ENCODE results near the gene IL1R1. TPM values are rescaled to one million over a fixed set of nuclear protein-coding genes. Genes with fewer than 3 reads are reported as not detected.
A peak's percentile ranks its signal among the peaks of the same experiment; 100 is the strongest.

The IL1R1 gene
- polyA plus RNA-seq, 3 donors: 24.9 to 34.1 (median 29.5) TPM

DNA sequence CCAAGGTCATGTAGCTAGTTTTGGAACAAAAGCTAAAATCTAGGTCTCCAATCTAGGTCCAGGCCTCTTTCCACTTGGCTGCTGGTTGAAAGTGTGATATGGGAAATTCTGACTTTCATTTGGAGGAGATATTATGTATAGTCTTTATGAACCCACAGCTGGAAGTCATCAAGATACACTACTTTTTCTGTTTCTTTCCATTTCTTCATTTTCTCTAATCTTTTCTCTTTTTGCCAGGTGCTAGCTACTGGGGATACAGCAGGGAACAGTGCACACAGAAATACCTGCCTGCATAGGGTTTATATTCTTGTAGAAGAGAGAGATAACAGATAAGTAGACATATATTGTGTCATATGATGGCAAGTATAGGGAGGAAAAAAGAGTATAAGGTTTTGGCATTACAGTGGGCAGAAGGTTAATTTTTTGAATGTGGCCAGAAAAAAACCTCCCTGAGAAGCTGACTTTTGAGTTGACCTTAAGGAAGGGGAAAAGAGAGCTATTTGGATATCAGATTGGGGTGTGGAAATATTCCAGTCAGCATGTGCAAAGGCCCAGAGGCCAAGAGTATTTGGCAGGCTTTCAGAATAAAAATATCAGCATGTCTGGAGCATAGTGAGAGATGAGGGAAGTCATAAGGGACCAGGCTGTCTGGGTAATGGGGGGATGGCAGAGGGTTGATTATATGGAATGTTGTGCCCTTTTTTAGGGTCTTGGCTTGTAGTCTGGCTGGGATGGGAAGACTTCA is 15.6 kb downstream of the IL1R1 start:
- DNase-seq: no peak

DNA sequence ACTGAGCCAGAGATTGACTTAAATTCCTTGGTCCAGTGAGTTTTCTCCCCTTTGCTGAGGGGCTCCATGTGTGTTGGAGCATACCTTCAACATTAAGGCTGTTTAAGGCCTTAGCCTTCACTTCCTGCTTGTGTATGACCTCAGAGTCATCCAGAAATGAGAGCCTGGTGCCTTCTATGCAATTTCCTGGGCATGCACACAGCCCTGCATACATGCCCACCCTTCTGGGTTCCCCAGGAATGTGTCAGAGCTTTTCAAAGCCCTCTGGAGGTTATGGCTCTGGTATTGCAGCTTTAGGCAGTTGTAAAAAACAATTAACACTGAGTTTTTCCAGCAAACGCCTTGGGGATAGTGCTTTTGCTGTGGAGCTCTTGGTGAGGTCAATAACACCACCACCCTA is 16.7 kb downstream of the IL1R1 start:
- DNase-seq: no peak

DNA sequence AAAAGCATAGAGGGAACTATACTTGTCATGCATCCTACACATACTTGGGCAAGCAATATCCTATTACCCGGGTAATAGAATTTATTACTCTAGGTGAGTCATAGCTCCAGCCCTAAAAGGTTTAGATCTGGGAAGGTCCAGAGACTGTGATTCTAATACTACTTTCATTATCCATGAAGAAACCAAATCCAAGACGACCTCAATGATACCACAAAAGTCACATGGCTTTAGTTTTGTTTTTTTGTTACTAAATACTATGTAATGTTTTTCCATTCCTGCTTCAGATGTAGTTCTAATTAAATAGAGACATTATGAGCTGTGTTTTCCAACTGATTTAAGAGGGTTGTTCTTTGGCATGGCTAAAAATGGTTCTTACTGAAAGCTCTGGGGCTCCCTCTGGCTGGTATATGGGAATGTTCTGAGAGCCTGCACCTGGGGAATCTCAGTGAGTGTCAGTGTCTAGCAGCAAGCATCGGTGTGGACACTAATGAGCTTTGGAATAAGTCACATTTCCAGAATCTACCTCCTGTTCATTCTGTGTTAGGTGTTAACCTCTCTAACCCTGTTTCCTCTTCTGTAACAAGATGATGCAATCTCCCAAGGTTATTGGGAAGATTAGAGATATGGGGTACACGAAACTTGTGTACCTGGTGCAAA is 23.8 kb downstream of the IL1R1 start:
- DNase-seq: no peak

DNA sequence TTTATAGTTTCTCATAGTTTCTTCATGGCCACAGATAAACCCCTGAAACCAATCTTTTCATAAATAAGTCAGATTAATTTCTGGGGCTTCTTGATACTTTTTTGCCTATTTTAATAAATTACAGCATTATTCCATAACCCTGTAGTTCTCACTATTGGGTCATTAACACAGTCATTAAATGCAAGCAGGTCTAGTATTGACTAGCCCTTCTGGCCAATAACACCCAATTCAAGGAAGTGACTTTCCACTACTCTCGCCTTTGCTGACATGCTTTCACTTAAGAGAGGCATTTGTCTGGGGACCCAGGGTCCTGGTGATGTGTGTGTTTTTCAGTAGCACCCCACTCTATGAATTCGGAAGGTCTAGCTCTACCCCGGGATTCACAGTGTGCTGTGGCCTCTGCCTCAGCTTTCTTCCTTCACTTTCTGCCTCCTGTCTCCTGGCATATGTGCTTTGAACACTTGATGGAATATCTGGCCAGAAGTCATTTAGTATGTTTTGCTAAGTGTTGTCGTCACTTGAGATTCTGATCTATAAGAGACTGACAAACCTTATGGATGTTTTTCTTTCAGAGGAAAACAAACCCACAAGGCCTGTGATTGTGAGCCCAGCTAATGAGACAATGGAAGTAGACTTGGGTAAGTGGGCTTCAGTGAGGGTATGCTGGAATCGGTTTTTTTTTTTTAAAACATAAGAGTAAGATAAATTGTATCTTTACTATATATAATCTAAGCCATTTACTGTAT is 25.7 kb downstream of the IL1R1 start:
- DNase-seq: no peak

DNA sequence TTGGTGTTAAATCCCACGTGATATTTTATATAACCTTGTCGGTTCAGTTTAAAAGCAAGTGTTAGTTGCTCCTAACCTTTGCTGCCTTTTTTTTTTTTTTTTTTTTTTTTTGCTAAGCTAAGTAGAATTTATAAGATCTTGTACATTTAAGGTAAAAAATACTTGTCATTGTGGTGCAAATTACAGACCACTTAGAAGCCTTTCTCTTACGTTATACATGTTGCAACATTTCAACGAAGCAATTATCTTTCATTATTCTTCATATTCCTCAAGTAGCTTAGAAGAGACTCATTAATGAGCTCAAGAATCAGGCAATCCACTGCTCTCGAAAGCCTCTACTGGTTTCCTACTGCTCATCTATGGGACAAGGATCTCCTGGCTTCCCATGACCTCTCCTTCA is 29.4 kb downstream of the IL1R1 start:
- no peak for DNase-seq

DNA sequence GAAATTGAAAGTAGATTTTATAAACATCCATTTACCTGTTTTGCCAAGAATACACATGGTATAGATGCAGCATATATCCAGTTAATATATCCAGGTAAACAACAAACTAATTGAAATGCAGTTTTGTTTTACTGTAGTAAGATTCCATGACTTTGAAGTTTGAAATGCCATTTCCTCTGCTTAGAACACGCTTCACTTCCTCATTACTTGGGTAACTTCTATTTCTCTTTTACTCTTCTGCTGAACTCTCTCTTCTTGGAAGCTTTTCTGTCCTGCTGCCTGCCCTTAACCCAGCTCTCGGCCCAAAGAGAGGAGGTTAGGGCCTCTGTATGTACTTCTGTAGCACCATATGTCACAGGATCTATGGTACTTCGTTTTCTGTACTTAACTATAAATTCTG is 30.2 kb downstream of the IL1R1 start:
- no peak for DNase-seq

DNA sequence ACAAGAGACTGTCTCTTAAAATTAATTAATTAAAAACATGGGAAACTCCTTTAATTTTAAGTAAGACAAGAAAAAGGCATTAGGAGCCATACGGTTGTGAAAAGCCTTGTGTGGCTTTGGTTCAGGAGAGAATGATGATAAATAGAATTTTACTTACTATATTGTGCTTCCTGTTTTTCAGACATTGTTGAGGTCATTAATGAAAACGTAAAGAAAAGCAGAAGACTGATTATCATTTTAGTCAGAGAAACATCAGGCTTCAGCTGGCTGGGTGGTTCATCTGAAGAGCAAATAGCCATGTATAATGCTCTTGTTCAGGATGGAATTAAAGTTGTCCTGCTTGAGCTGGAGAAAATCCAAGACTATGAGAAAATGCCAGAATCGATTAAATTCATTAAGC is 33.6 kb downstream of the IL1R1 start:
- DNase-seq: no peak

DNA sequence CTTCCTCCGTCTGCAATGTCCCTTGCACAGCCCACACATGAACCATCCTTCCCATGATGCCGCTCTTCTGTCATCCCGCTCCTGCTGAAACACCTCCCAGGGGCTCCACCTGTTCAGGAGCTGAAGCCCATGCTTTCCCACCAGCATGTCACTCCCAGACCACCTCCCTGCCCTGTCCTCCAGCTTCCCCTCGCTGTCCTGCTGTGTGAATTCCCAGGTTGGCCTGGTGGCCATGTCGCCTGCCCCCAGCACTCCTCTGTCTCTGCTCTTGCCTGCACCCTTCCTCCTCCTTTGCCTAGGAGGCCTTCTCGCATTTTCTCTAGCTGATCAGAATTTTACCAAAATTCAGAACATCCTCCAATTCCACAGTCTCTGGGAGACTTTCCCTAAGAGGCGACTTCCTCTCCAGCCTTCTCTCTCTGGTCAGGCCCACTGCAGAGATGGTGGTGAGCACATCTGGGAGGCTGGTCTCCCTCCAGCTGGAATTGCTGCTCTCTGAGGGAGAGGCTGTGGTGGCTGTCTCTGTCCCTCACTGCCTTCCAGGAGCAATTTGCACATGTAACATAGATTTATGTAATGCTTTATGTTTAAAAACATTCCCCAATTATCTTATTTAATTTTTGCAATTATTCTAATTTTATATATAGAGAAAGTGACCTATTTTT is 35.4 kb downstream of the IL1R1 start:
- no peak for DNase-seq

DNA sequence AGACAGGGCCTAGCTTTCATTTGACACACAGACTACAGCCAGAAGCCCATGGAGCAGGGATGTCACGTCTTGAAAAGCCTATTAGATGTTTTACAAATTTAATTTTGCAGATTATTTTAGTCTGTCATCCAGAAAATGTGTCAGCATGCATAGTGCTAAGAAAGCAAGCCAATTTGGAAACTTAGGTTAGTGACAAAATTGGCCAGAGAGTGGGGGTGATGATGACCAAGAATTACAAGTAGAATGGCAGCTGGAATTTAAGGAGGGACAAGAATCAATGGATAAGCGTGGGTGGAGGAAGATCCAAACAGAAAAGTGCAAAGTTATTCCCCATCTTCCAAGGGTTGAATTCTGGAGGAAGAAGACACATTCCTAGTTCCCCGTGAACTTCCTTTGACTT is 36.5 kb downstream of the IL1R1 start:
- no peak for DNase-seq

DNA sequence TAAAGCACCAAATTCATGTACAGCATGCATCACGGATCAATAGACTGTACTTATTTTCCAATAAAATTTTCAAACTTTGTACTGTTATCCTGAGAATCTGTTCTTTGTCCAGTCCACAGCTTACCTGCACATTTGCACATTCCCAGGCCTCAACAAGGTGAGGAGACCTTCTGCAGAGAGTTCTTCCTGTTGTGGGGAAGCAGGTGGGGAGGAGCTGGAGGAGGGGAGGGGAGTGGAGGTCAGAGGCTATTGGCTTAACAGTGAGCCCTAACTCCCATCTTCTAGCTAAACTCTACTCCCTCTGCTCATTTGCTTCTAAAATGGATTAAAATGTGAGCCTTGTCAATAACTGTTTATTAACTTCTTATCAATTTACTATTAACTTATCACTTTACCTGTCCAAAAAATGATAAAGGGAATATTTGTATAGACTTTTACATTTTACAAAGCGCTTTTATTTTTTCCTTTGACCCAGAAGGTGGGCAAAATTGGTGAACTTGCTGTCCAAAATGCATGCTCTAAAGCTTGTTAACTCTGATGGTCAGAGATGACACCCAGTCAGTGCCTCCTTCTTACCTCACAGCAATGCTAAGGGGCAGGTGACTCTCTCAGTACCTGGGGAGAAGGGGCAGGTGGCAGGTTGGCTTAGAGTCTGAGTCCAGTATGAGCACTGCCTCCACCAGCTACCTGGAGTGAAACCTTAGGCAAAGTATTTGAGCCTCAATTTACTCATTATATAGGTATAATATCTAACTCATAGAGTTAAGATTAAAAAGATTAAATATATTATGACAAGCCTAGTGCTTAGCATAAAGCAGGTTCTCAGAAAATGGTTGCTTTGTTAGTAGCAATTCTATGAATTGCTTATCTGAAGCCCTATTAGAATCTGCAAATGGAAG is 37.5 kb downstream of the IL1R1 start:
- DNase-seq: no peak

DNA sequence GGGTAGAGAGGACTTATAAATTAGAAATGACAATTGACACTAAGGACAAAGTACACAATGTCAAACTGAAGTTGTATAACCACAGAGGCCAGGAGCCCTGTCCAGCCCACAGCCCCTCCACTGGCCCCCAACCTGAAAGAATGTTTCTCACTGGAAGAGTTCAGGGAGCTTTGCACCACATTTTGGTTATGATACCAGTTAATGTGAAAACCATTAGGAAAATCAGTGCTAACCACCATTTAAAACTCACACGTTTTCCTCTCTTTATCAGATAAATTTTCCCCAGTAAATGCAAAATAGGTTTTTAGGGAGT is 38.1 kb downstream of the IL1R1 start:
- DNase-seq: no peak

DNA sequence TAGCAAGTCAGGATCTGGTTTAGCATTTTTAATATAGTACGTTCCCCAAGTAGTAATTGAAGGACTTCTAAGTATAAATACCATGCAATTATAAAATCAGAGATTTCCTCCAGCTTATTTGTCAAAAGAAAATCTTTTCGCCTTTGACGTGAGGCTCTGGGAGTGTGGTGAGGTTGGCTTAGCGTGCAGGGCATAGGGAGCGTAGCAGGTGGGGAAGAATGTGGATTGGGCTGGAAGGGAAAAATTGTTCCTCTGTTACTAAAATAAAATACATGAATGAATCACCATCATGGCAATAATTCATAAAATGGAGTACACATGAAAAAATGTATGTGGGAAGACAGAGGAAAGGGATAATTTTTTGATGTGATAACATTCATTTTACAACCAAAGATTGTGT is 38.8 kb downstream of the IL1R1 start:
- no peak for DNase-seq

DNA sequence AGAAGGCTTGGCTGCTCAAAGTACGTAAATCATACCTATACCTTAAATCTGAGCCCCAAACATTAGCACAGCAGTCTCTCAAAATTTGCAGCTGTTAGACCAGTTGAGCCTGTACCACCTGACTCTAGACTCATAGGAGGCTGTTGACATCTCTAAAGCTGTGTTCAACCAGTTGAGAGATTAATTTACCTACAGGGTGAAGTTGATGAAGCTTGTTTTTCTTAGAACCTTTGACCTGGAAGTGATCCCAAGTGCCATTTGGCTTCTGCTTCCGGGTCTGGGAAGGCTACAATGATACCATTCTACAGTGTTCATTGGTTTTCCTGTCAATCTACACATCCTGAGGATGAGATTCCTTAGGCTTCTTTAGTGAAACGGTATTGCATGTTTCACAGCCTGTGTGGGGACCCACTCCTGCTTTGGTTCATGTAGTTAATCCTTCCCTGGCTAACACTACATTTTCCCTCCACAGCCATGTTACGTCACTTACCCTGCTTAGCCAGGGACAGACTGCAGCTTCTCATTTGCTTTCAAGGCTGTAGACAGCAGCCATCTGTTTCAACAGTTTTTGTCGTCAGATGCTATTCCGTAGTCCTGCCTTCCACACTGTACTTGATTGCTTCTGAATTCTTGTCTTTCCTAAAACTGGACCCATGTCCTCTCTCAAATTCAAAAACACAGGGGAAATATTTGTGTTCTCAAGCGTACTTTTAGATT is 39.5 kb downstream of the IL1R1 start:
- DNase-seq: no peak

DNA sequence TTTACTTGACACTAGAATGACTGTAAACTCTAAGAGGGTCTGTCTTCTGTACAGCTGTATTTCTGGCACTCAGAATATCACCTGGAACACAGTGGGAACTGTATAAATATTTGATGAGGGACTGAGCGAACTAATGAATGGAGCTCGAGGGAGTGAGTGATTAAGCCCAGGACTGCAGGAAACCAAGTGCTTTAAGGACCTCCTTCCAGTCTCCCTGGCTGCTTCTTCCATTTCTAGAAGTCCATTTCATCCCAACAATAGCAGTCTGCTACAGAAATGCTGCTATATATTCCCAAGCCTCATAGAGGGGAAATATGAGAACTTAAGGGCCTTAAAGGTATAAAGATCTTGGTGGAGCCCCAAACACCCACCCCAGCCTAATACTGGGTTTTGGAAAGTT is 41.5 kb downstream of the IL1R1 start:
- no peak for DNase-seq

DNA sequence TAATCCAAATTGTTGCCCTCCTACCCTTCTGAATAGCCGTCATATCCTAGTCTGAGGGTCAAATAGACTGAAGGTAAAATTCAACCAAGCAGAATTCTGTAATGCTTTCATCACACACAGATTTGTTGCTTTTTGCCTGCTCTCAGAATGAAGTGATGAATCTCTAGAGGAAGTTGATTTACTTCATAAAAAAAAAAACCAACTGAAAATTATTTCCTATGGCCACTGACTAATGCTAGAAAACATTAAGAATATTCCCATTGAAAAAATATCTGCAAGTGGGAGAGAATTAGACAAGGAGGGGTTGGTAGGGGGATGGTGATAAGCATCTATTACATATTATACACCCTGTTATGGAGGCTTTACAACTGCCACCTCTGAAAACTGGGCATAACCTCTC is 42.0 kb downstream of the IL1R1 start:
- no peak for DNase-seq

DNA sequence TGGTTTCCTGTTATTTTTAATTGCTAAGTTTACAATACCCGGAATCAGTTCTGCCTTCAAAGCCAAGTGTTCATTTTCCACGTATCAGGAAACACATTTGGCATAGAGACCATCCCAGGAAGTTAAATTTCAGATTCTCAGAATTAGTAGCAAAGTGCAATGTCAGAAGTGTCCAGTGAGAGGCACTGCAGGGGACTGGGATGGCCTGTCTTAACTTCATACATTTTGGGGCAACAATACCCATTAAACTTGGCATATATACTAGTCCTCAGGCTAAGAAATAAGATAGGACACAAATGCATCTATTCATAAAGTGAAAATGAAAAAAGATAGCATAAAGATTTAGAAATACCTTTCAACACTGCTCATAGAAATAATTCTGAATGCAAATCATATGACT is 42.8 kb downstream of the IL1R1 start:
- no peak for DNase-seq

DNA sequence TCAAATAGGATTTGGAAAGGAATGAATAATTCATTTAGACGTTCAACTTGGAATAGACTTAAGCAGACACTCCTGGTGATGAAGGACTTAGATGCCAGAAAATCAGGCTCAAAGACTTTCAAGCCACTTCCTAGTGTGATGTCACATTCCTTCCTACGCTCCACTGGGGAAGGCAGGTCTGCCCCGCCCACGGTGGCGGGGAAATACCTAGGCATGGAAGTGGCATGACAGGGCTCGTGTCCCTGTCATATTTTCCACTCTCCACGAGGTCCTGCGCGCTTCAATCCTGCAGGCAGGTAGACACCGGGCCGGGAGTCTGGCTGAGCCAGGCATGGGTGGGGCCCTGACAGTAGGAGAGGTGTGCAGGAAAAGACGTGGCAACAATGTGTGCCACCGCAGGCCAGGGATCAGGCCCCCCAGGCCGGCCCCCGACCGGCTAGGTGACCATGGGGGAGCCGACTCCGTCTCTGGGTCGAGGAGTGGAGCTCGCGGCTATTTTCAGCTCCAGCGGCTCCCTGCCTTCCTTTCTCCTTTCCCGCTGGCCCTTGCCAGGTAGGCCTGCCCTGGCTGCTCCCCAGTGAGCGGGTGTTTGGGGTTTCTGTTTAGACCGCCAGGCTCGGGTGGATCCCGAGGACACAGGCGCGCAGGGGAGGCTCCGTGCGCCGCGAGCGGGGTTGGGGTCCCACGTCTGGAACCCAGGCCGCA is 44.4 kb downstream of the IL1R1 start, which contains the start of gene IL1RL2:
Gene IL1RL2, plus strand, starts transcription at position 233 of the 705 bp plus-strand sequence. CDS start 845 bp downstream, outside the sequence.
- no peak for DNase-seq

DNA sequence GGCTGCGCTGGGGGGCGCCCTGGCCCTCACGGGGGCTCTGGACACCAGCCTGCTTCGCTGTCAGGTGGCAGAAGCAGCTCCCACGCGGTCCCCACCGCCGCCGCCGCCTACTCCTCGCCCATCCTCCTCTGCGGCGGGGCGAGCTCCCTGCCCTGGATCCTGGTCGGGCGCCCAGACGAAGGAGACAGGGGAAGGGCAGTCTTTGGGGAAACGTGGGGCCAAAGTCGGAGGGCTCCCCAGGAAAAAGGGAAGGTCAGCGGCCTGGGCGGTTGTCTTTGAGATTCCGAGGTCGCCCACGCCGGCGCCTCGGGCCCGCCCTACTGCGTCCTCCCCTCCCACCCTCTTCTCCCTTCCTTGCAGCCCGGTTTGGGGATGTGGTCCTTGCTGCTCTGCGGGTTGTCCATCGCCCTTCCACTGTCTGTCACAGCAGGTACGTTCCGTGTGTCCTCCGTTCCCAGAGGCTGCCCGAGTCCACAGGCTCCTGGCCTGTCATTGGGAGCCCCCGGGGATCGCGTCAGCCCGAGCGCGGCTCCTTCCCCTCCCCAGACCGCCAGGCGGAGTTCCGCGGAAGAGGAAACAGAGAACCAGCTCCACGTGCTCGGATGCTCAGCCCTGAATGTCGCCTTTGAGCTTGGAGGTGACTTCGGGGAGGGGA is 45.1 kb downstream of the IL1R1 start:
- no peak for DNase-seq

DNA sequence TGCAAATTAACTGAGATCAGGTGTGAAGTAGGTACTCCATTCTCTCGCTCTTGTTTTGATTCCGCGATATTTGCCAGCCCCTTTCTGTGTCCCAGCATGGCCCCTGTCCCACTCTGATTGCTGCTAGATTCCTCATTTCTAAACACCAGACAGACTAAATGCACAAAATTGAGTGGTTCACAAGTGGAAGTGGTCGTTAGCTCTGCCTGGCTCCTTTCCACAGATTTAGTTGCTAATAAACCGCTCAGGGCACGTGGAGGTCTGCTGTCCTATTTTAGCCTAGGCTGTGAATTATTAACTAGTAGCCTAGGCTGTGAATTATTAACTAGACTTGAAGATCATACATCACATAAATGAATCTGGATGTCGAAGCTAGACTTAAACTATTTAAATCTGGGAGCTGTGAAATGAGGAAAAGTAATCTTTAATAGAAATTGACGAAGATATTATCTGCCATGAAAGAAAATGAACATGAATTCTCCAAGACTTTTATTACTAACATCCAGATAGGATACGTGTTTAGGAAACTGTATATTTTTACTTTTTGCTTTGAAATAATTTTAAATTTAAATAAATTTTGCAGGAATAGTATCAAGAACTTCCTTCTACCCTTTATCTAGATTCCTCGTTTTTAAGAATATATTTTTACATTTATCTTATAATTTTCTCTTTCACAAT is 48.0 kb downstream of the IL1R1 start:
- DNase-seq: peak; percentile 55

Measured in renal pelvis (tissue), 4 donors.